Left colon (tissue), 2 donors: Measurements from ENCODE around the gene TRIM67. TPM values are rescaled to one million over a fixed set of nuclear protein-coding genes. Genes with fewer than 3 reads are reported as not detected.
"Not testable (repeated sequence)": the region's sequence is repeated elsewhere in the genome, so short reads cannot be mapped to it uniquely, and the experiment has no call there.

Experiments
- ATAC-seq: fragments of 200-7000 bp; cut with Tn5 transposase; one replicate; pipeline ENCODE4 v1.9.1; 2020; ENCODE audit warnings: mild to moderate bottlenecking, moderate library complexity
- DNase-seq, 2 donors: peaks; one replicate each; pipeline ENCODE4 v3.0.0-alpha.2; 2020
- intact Hi-C, 2 donors: fragments of 100-400 bp; cut with DNase I in 1 of 2; cut with micrococcal nuclease in 1 of 2; formaldehyde crosslinking; loops; one replicate each; pipeline versions ENCODE4 v1.11.2 to v1.14.0; 2022; cut with DNase I, micrococcal nuclease
- long read RNA-seq: library from polyadenylated mRNA; unstranded; transcript quantifications from one replicate; pipeline ENCODE4 v2.0.0, GENCODE V29; 2021
- total RNA-seq, 2 donors: library from RNA; stranded (reverse); fragmentation: NEBNext Ultra II Directional; extraction: Animal tissue kit (Norgen Biotek cat#: 25700); gene quantifications; one replicate each; pipeline ENCODE4 v1.2.1, GENCODE V29; 2021
- donor health status: DM: no; HTN: no; CAD: no.
- donor health status: DM: yes; HTN: yes; CAD: no.

Gene TRIM67
- under 1 TPM in 1 of 2 donors, not detected in 1; 0.03 TPM for total RNA-seq
- long read RNA-seq = 0 reads

- DNase-seq (no peak), ATAC-seq (no peak)
- intact Hi-C loops = no loop called here
These were observed at the start of gene TRIM67 for GRCh38 chr1:231161667-231162296. Gene TRIM67 (plus strand): TSS chr1:231162058. CDS start chr1:231162970, 912 bp downstream.

- no peak for DNase-seq
- no peak for ATAC-seq
- intact Hi-C loops = no loop called here
These were observed 45.1 kb upstream of the TRIM67 start for GRCh38 chr1:231116738-231117137.

- ATAC-seq = no peak
These were observed 43.0 kb upstream of the TRIM67 start for GRCh38 chr1:231118704-231119453.

GRCh38 chr1:231121533-231121932 lies 40.3 kb upstream of the TRIM67 start:
- intact Hi-C loops = no loop called here
- ATAC-seq = no peak
- DNase-seq = no peak

More at GRCh38 chr1:231118704-231119453, 43.0 kb upstream of the TRIM67 start:
- intact Hi-C loops = no loop called here
- DNase-seq = no peak

- DNase-seq = no peak
- intact Hi-C loops = no loop called here
- no peak for ATAC-seq
These were observed 39.7 kb upstream of the TRIM67 start for GRCh38 chr1:231122143-231122542.

- no peak for ATAC-seq
- intact Hi-C loops = no loop called here
- no peak for DNase-seq
These were observed 37.1 kb upstream of the TRIM67 start for GRCh38 chr1:231124746-231125145.

GRCh38 chr1:231125972-231126580 lies 35.8 kb upstream of the TRIM67 start:
- no peak for ATAC-seq
- DNase-seq = no peak

GRCh38 chr1:231127106-231127505 lies 34.8 kb upstream of the TRIM67 start:
- DNase-seq, intact Hi-C loops, ATAC-seq: not testable (repeated sequence)

More at GRCh38 chr1:231125972-231126580, 35.8 kb upstream of the TRIM67 start:
- intact Hi-C loops = no loop called here

GRCh38 chr1:231128471-231128870 lies 33.4 kb upstream of the TRIM67 start:
- intact Hi-C loops, ATAC-seq: not testable (repeated sequence)

GRCh38 chr1:231130544-231130943 lies 31.3 kb upstream of the TRIM67 start:
- ATAC-seq (no peak), DNase-seq (no peak)
- intact Hi-C loops = no loop called here

More at GRCh38 chr1:231128471-231128870, 33.4 kb upstream of the TRIM67 start:
- DNase-seq = not testable (repeated sequence)

- DNase-seq, ATAC-seq, intact Hi-C loops: not testable (repeated sequence)
These were observed 29.3 kb upstream of the TRIM67 start for GRCh38 chr1:231132591-231132990.

- intact Hi-C loops = no loop called here
- ATAC-seq (no peak), DNase-seq (no peak)
These were observed 27.2 kb upstream of the TRIM67 start for GRCh38 chr1:231134624-231135023.

GRCh38 chr1:231138236-231138635 lies 23.6 kb upstream of the TRIM67 start:
- ATAC-seq (no peak), DNase-seq (no peak)
- intact Hi-C loops = no loop called here

- ATAC-seq (no peak), DNase-seq (no peak)
- intact Hi-C loops = no loop called here
These were observed 22.7 kb upstream of the TRIM67 start for GRCh38 chr1:231139125-231139649.

- no peak for DNase-seq
- no peak for ATAC-seq
- intact Hi-C loops = no loop called here
These were observed 21.9 kb upstream of the TRIM67 start for GRCh38 chr1:231139659-231140654.

GRCh38 chr1:231144416-231145193 lies 17.3 kb upstream of the TRIM67 start:
- intact Hi-C loops = no loop called here
- DNase-seq (no peak), ATAC-seq (no peak)

GRCh38 chr1:231147896-231148295 lies 14.0 kb upstream of the TRIM67 start:
- intact Hi-C loops = no loop called here
- ATAC-seq (no peak), DNase-seq (no peak)

- no peak for DNase-seq
- no peak for ATAC-seq
- intact Hi-C loops = no loop called here
These were observed 10.0 kb upstream of the TRIM67 start for GRCh38 chr1:231151811-231152210.
